ENCODE results near the gene RPL35A. TPM values are rescaled to one million over a fixed set of nuclear protein-coding genes. Genes with fewer than 3 reads are reported as not detected.
A peak's percentile ranks its signal among the peaks of the same experiment; 100 is the strongest.

RPL35A gene
- total and polyA plus RNA-seq, 2 of the 4 experiments (the other 2 are of a cell fraction) = 906 to 1,064 TPM

DNA sequence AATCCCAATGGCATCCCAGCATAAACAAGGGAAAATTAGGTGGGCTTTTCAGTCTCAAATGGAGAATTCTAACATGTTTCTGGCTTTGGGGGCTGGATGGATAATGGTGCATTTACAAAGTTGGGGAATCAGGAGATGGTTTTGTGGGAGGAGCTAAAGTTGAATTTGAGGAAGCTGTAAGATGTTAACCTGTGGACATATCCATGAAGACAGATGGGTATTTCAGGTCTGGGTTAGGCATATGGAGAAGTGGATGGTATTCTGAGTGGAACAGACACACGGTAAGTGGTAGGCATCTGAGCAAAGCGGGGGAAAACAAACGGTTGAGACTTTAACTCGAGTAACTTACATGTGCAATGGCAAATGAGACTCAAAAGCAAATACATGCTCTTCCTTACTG is 8.4 kb downstream of the RPL35A start:
- Histone ChIP-seq H2BK15ac (ENCODE audit: low read depth, low read length) (no peak overlapping the region), H3K4me2 (ENCODE audit: low read depth, low read length) (no peak overlapping the region), H2BK5ac (ENCODE audit: low read depth, low read length, poor library complexity, severe bottlenecking) (no peak overlapping the region), H4K5ac (ENCODE audit: low read depth, low read length) (no peak overlapping the region), H2AFZ (replicated peaks; ENCODE audit: low read length, poor library complexity) (no peak overlapping the region), H3K9ac (ENCODE audit: low read depth, low read length) (no peak overlapping the region), H3K27me3 (ENCODE audit: control insufficient read depth, insufficient read depth, low read length) (no peaks in the 10 kb centered on the region), H3K56ac (ENCODE audit: extremely low read depth, insufficient read depth, low read length) (no peak overlapping the region), H3K18ac (ENCODE audit: low read depth, low read length) (no peak overlapping the region), H3K36me3 (ENCODE audit: control insufficient read depth, insufficient read depth, low read length) (peaks cover 18% of the 10 kb centered on the region), H2AK5ac (ENCODE audit: low read depth, low read length) (peak overlapping the region; percentile 47; the same call in 1 of the 2 replicates), H3K27ac (ENCODE audit: insufficient read depth, low read length) (no peak overlapping the region), H4K91ac (ENCODE audit: insufficient read depth, low read depth, low read length) (no peak overlapping the region), H3K14ac (replicated peaks; ENCODE audit: low read depth, low read length) (no peak overlapping the region), H2BK20ac (ENCODE audit: low read depth, low read length) (no peak overlapping the region), H2AK9ac (replicated peaks; ENCODE audit: low read depth, low read length, poor library complexity) (peak overlapping the region; percentile 59), H3K79me1 (ENCODE audit: low read depth in 1 of 2, low read length in 2 of 2) (peaks cover 15 to 45% of the 10 kb centered on the region in 2 experiments), H3K23ac (ENCODE audit: low read depth, low read length) (no peak overlapping the region), H3K9me1 (ENCODE audit: insufficient read depth, low read length) (0 out of 2 replicates have a peak, but pooled peaks cover 3% of the 10 kb centered on the region), H3K9me3 (ENCODE audit: control insufficient read depth, insufficient read depth, low read length) (no peaks in the 10 kb centered on the region), H4K8ac (ENCODE audit: low read depth in 2 of 2, low read length in 2 of 2) (no peak overlapping the region), H3K4ac (ENCODE audit: low read depth, low read length) (no peak overlapping the region), H2BK120ac (ENCODE audit: low read depth, low read length) (no peak overlapping the region), H4K20me1 (ENCODE audit: insufficient read depth, low read length) (peaks cover 28% of the 10 kb centered on the region), H3K4me1 (ENCODE audit: control insufficient read depth, insufficient read depth, low read length) (0 out of 2 replicates have a peak, but pooled peaks cover 3% of the 10 kb centered on the region), H3K4me3 (ENCODE audit: insufficient read depth, low read depth, low read length) (no peak overlapping the region)
- dilution Hi-C loops (cut with HindIII; ENCODE audit: low sequenced_read_pairs, unreplicated experiment) (no loop called here), in situ Hi-C loops (cut with MboI; ENCODE audit: low sequenced_read_pairs) (no loop called here), intact Hi-C loops (cut with micrococcal nuclease) (no loop called here)
- WGBS, 2 experiments (ENCODE audit: extremely low coverage in 2 of 2, insufficient read length in 1 of 2) = 100% methylated on average over 1 of the region's 4 CpGs; no CpG with 5 or more reads in 1 of the 2 experiments
- DNase-seq (no peak), ATAC-seq (ENCODE audit: low read depth) (no peak)
- ChIA-PET CTCF (no interaction called here), POLR2A (ENCODE audit: unreplicated experiment) (no interaction called here)
- TF ChIP-seq CHD1 (IDR thresholded peaks at IDR 0.05; ENCODE audit: low read depth, low read length) = no peak
- no peak for TF ChIP-seq MAFK (IDR thresholded peaks at IDR 0.05; ENCODE audit: low read depth, low read length)
- no peak for TF ChIP-seq FOS (IDR thresholded peaks at IDR 0.05; ENCODE audit: low read depth, low read length)
- TF ChIP-seq, protein P1, sequence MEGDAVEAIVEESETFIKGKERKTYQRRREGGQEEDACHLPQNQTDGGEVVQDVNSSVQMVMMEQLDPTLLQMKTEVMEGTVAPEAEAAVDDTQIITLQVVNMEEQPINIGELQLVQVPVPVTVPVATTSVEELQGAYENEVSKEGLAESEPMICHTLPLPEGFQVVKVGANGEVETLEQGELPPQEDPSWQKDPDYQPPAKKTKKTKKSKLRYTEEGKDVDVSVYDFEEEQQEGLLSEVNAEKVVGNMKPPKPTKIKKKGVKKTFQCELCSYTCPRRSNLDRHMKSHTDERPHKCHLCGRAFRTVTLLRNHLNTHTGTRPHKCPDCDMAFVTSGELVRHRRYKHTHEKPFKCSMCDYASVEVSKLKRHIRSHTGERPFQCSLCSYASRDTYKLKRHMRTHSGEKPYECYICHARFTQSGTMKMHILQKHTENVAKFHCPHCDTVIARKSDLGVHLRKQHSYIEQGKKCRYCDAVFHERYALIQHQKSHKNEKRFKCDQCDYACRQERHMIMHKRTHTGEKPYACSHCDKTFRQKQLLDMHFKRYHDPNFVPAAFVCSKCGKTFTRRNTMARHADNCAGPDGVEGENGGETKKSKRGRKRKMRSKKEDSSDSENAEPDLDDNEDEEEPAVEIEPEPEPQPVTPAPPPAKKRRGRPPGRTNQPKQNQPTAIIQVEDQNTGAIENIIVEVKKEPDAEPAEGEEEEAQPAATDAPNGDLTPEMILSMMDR (conservative IDR thresholded peaks at IDR 0.05; ENCODE audit: low read depth, low read length) = no peak
- no peak for TF ChIP-seq POLR2A (IDR thresholded peaks at IDR 0.05; ENCODE audit: low read depth, low read length)
- no peak for TF ChIP-seq SMC3 (IDR thresholded peaks at IDR 0.05; ENCODE audit: low read depth, low read length)
- TF ChIP-seq BHLHE40 (IDR thresholded peaks at IDR 0.05; ENCODE audit: low read depth, low read length) = no peak
- TF ChIP-seq, protein P2, sequence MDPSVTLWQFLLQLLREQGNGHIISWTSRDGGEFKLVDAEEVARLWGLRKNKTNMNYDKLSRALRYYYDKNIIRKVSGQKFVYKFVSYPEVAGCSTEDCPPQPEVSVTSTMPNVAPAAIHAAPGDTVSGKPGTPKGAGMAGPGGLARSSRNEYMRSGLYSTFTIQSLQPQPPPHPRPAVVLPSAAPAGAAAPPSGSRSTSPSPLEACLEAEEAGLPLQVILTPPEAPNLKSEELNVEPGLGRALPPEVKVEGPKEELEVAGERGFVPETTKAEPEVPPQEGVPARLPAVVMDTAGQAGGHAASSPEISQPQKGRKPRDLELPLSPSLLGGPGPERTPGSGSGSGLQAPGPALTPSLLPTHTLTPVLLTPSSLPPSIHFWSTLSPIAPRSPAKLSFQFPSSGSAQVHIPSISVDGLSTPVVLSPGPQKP (IDR thresholded peaks at IDR 0.05; ENCODE audit: borderline replicate concordance, low read depth, low read length) = no peak
- no peak for TF ChIP-seq RCOR1 (IDR thresholded peaks at IDR 0.05; ENCODE audit: insufficient replicate concordance, low read length)
- no peak for TF ChIP-seq MXI1 (IDR thresholded peaks at IDR 0.05; ENCODE audit: borderline replicate concordance, low read depth, low read length)
- TF ChIP-seq NFE2L2 (IDR thresholded peaks at IDR 0.05; ENCODE audit: low read depth, low read length) = no peak
- no TSS peak for BruUV-seq (replicated peaks)
